GM23338 (cell line): ENCODE measurements around the gene DAB1. TPM values are rescaled to one million over a fixed set of nuclear protein-coding genes. Genes with fewer than 3 reads are reported as not detected.

Experiments
- ATAC-seq: fragments of 200-7000 bp; cut with Tn5 transposase; 3 replicates; pipeline ENCODE4 v1.9.1; 2020
- DNase-seq: peaks from one replicate; pipeline ENCODE4 v3.0.0-alpha.2; 2015; ENCODE audit warnings: low spot score
- H2AFZ ChIP-seq: fragments of 200-600 bp; sonication (generic); 2 replicates; pipeline ENCODE4 v1.8.0; 2016; ENCODE audit warnings: antibody characterized with exemption, mild to moderate bottlenecking, moderate library complexity
- H3F3A ChIP-seq: fragments of 200-600 bp; sonication (generic); replicated peaks from 2 replicates; pipeline ENCODE4 v1.8.0; 2017; ENCODE audit warnings: antibody characterized with exemption, mixed run types, low read depth
- H3K27ac ChIP-seq: fragments of 200-600 bp; sonication (generic); 2 replicates; pipeline ENCODE4 v1.6.1; 2016; ENCODE audit warnings: low read depth
- H3K27me3 ChIP-seq: fragments of 200-600 bp; sonication (generic); 2 replicates; pipeline ENCODE4 v1.8.0; 2016; ENCODE audit warnings: mild to moderate bottlenecking, mixed run types, moderate library complexity; ENCODE audit not compliant: insufficient read depth
- H3K36me3 ChIP-seq: fragments of 200-600 bp; sonication (generic); 2 replicates; pipeline ENCODE4 v1.8.0; 2016; ENCODE audit warnings: mild to moderate bottlenecking; ENCODE audit not compliant: insufficient read depth
- H3K4me1 ChIP-seq: fragments of 200-600 bp; sonication (generic); 2 replicates; pipeline ENCODE4 v1.8.0; 2016; ENCODE audit warnings: mild to moderate bottlenecking, moderate library complexity; ENCODE audit not compliant: insufficient read depth
- H3K4me2 ChIP-seq: fragments of 200-600 bp; sonication (generic); 2 replicates; pipeline ENCODE4 v1.7.1; 2017; ENCODE audit warnings: mixed run types
- H3K4me3 ChIP-seq: fragments of 200-600 bp; sonication (generic); 2 replicates; pipeline ENCODE4 v1.6.1; 2016; ENCODE audit warnings: mixed run types
- H3K79me2 ChIP-seq: fragments of 200-600 bp; sonication (generic); replicated peaks from 2 replicates; pipeline ENCODE4 v1.8.0; 2017; ENCODE audit warnings: mild to moderate bottlenecking; ENCODE audit not compliant: insufficient read depth
- H3K9me2 ChIP-seq: fragments of 200-600 bp; sonication (generic); 2 replicates; pipeline ENCODE4 v1.8.0; 2017; ENCODE audit not compliant: insufficient read depth
- H4K20me1 ChIP-seq: fragments of 200-600 bp; sonication (generic); replicated peaks from 2 replicates; pipeline ENCODE4 v1.8.0; 2017; ENCODE audit warnings: mild to moderate bottlenecking; ENCODE audit not compliant: insufficient read depth
- H3K27ac Mint-ChIP-seq: 2 replicates; pipeline ENCODE4 v1.8.0; 2020; ENCODE audit warnings: inconsistent platforms, mild to moderate bottlenecking, moderate library complexity, mixed read lengths
- H3K27me3 Mint-ChIP-seq: 3 replicates; pipeline ENCODE4 v1.8.0; 2022; ENCODE audit warnings: low read depth, mild to moderate bottlenecking, moderate library complexity, mixed read lengths, inconsistent platforms; ENCODE audit not compliant: insufficient read depth, poor library complexity
- H3K36me3 Mint-ChIP-seq: 3 replicates; pipeline ENCODE4 v1.8.0; 2021; ENCODE audit warnings: low read depth, mild to moderate bottlenecking, inconsistent platforms, moderate library complexity, mixed read lengths
- H3K4me1 Mint-ChIP-seq: 3 replicates; pipeline ENCODE4 v1.8.0; 2020; ENCODE audit warnings: mild to moderate bottlenecking, inconsistent platforms, mixed read lengths
- H3K4me3 Mint-ChIP-seq: 3 replicates; pipeline ENCODE4 v1.8.0; 2021; ENCODE audit warnings: moderate library complexity, mild to moderate bottlenecking, inconsistent platforms, mixed read lengths
- H3K9me3 Mint-ChIP-seq: 3 replicates; pipeline ENCODE4 v1.8.0; 2020; ENCODE audit warnings: moderate library complexity, mild to moderate bottlenecking, inconsistent platforms, mixed read lengths
- CREB1 ChIP-seq: fragments of 250-450 bp; sonication (Bioruptor Pico); IDR thresholded peaks from 2 replicates; pipeline ENCODE4 v1.5.0; 2020; ENCODE audit warnings: low read depth, mild to moderate bottlenecking, moderate library complexity
- JUNB ChIP-seq: IDR thresholded peaks from one replicate; pipeline ENCODE4 v1.6.1; 2016; ENCODE audit warnings: antibody characterized with exemption; ENCODE audit not compliant: unreplicated experiment
- NANOG ChIP-seq: IDR thresholded peaks from 2 replicates; pipeline ENCODE4 v1.6.1; 2016; ENCODE audit warnings: antibody characterized with exemption, borderline replicate concordance
- POLR2AphosphoS5 ChIP-seq: IDR thresholded peaks from 2 replicates; pipeline ENCODE4 v1.6.1; 2016; ENCODE audit warnings: antibody characterized with exemption, low read depth
- STAT1 ChIP-seq: IDR thresholded peaks from one replicate; pipeline ENCODE4 v1.6.1; 2016; ENCODE audit warnings: antibody characterized with exemption; ENCODE audit not compliant: unreplicated experiment
- ZNF114 ChIP-seq: fragments of 250-450 bp; sonication (Bioruptor Pico); IDR thresholded peaks from 2 replicates; pipeline ENCODE4 v1.5.0; 2020; ENCODE audit warnings: mild to moderate bottlenecking, moderate library complexity
- ZNF331 ChIP-seq: fragments of 250-450 bp; sonication (Bioruptor Pico); IDR thresholded peaks from 2 replicates; pipeline ENCODE4 v1.5.0; 2020; ENCODE audit warnings: low read depth, mild to moderate bottlenecking, moderate library complexity
- polyA plus RNA-seq: library from polyadenylated mRNA; unstranded; fragments of >200 nt; fragmentation: Nextera tagmentation; extraction: Ambion mirVana; gene quantifications from 2 replicates; pipeline ENCODE4 v1.2.1, GENCODE V29; 2016
- total RNA-seq: library from RNA; depleted of rRNA; stranded (reverse); fragments of >200 nt; shearing (Covaris generic); gene quantifications from 2 replicates; pipeline ENCODE4 v1.2.3, GENCODE V29; 2014
- TF ChIP-seq, protein P1 (sequence below): fragments of 250-450 bp; sonication (Bioruptor Pico); IDR thresholded peaks from 2 replicates; pipeline ENCODE4 v1.5.0; 2020; ENCODE audit warnings: mild to moderate bottlenecking, moderate library complexity

DAB1 gene
- total and polyA plus RNA-seq, 2 experiments from 2014 or later = 12.8 to 14.5 TPM

DNA sequence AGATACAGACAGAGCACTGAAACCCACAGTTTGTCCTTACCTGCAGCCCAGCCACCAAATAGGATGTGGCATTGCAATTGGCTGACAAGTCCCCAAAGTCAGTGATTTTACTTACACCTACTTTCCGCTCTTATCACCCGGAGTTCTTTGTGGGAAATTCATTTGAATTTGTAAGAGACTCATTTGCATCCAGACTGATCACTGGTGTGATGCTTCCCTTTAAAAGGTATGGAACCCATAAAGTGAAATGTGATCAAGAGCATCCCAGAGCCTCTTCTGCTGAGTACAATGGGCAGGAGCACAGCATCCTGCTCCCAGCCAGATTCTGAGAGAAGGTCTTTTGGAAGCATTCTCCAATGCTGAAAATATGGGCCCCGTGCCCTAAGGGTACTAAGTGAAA lies 161.4 kb downstream of the DAB1 start:
- peaks cover 3% of the 10 kb centered on the region; the same call in 1 of the 3 replicates for H3K9me3 Mint-ChIP-seq
- H4K20me1 ChIP-seq = no peaks in the 10 kb centered on the region
- no peak overlapping the region for H2AFZ ChIP-seq
- H3K36me3 Mint-ChIP-seq = no peaks in the 10 kb centered on the region; the same call in 2 of the 3 replicates
- peak; percentile 97 for ATAC-seq
- peaks cover 16% of the 10 kb centered on the region for H3K4me1 ChIP-seq
- peaks cover 2% of the 10 kb centered on the region for H3K27me3 Mint-ChIP-seq
- no peaks in the 10 kb centered on the region for H3K36me3 ChIP-seq
- no peak overlapping the region for H3K4me2 ChIP-seq
- H3K4me1 Mint-ChIP-seq = peaks cover 17% of the 10 kb centered on the region
- no peaks in the 10 kb centered on the region for H3F3A ChIP-seq
- no peaks in the 10 kb centered on the region for H3K9me2 ChIP-seq
- H3K4me3 Mint-ChIP-seq = no peak overlapping the region
- H3K4me3 ChIP-seq = no peak overlapping the region
- 0 out of 2 replicates have a peak, but pooled peaks cover 3% of the 10 kb centered on the region for H3K79me2 ChIP-seq
- DNase-seq = peak; percentile 77
- TF ChIP-seq STAT1 = no peak
- TF ChIP-seq, protein P1, sequence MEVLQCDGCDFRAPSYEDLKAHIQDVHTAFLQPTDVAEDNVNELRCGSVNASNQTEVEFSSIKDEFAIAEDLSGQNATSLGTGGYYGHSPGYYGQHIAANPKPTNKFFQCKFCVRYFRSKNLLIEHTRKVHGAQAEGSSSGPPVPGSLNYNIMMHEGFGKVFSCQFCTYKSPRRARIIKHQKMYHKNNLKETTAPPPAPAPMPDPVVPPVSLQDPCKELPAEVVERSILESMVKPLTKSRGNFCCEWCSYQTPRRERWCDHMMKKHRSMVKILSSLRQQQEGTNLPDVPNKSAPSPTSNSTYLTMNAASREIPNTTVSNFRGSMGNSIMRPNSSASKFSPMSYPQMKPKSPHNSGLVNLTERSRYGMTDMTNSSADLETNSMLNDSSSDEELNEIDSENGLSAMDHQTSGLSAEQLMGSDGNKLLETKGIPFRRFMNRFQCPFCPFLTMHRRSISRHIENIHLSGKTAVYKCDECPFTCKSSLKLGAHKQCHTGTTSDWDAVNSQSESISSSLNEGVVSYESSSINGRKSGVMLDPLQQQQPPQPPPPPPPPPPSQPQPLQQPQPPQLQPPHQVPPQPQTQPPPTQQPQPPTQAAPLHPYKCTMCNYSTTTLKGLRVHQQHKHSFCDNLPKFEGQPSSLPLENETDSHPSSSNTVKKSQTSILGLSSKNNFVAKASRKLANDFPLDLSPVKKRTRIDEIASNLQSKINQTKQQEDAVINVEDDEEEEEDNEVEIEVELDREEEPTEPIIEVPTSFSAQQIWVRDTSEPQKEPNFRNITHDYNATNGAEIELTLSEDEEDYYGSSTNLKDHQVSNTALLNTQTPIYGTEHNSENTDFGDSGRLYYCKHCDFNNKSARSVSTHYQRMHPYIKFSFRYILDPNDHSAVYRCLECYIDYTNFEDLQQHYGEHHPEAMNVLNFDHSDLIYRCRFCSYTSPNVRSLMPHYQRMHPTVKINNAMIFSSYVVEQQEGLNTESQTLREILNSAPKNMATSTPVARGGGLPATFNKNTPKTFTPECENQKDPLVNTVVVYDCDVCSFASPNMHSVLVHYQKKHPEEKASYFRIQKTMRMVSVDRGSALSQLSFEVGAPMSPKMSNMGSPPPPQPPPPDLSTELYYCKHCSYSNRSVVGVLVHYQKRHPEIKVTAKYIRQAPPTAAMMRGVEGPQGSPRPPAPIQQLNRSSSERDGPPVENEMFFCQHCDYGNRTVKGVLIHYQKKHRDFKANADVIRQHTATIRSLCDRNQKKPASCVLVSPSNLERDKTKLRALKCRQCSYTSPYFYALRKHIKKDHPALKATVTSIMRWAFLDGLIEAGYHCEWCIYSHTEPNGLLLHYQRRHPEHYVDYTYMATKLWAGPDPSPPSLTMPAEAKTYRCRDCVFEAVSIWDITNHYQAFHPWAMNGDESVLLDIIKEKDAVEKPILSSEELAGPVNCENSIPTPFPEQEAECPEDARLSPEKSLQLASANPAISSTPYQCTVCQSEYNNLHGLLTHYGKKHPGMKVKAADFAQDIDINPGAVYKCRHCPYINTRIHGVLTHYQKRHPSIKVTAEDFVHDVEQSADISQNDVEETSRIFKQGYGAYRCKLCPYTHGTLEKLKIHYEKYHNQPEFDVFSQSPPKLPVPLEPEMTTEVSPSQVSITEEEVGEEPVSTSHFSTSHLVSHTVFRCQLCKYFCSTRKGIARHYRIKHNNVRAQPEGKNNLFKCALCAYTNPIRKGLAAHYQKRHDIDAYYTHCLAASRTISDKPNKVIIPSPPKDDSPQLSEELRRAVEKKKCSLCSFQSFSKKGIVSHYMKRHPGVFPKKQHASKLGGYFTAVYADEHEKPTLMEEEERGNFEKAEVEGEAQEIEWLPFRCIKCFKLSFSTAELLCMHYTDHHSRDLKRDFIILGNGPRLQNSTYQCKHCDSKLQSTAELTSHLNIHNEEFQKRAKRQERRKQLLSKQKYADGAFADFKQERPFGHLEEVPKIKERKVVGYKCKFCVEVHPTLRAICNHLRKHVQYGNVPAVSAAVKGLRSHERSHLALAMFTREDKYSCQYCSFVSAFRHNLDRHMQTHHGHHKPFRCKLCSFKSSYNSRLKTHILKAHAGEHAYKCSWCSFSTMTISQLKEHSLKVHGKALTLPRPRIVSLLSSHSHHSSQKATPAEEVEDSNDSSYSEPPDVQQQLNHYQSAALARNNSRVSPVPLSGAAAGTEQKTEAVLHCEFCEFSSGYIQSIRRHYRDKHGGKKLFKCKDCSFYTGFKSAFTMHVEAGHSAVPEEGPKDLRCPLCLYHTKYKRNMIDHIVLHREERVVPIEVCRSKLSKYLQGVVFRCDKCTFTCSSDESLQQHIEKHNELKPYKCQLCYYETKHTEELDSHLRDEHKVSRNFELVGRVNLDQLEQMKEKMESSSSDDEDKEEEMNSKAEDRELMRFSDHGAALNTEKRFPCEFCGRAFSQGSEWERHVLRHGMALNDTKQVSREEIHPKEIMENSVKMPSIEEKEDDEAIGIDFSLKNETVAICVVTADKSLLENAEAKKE = peak; percentile 79
- no peaks in the 10 kb centered on the region for H3K27me3 ChIP-seq
- H3K27ac ChIP-seq = no peak overlapping the region
- H3K27ac Mint-ChIP-seq = no peak overlapping the region

- H3K9me2 ChIP-seq = no peaks in the 10 kb centered on the region
- H3K36me3 Mint-ChIP-seq = no peaks in the 10 kb centered on the region; the same call in 2 of the 3 replicates
- TF ChIP-seq ZNF331 (CRISPR knock-in tag) = no peak
- no peak for TF ChIP-seq POLR2AphosphoS5
- TF ChIP-seq CREB1 = no peak
- no peak for TF ChIP-seq NANOG
- no peak for TF ChIP-seq JUNB
- TF ChIP-seq STAT1 = no peak
- TF ChIP-seq ZNF114 (CRISPR knock-in tag) = no peak
- ATAC-seq (no peak), DNase-seq (no peak)
- no peaks in the 10 kb centered on the region for H3K27me3 ChIP-seq
- no peak overlapping the region for H3K4me2 ChIP-seq
- H2AFZ ChIP-seq = no peak overlapping the region
- H3K4me1 Mint-ChIP-seq = peaks cover 20% of the 10 kb centered on the region
- H3F3A ChIP-seq = no peaks in the 10 kb centered on the region
- peaks cover 3% of the 10 kb centered on the region; the same call in 2 of the 3 replicates for H3K9me3 Mint-ChIP-seq
- no peak overlapping the region for H3K4me3 Mint-ChIP-seq
- peaks cover 5% of the 10 kb centered on the region for H3K27me3 Mint-ChIP-seq
- no peak overlapping the region for H3K27ac ChIP-seq
- H3K79me2 ChIP-seq = 0 out of 2 replicates have a peak, but pooled peaks cover 3% of the 10 kb centered on the region
- no peak overlapping the region for H3K4me3 ChIP-seq
- H4K20me1 ChIP-seq = 0 out of 2 replicates have a peak, but pooled peaks cover 3% of the 10 kb centered on the region
- H3K27ac Mint-ChIP-seq = no peak overlapping the region
- no peaks in the 10 kb centered on the region for H3K36me3 ChIP-seq
- H3K4me1 ChIP-seq = peaks cover 16% of the 10 kb centered on the region
Observed at GRCh38 chr1:57258557-57259325, 165.1 kb downstream of the DAB1 start.
